ENCODE measurements around the gene PKHD1.

PKHD1 gene

GRCh38 chr6:52063584-52064344, 23.6 kb downstream of the PKHD1 start:
- H3K4me3 ChIP-seq (ENCODE audit: low read length) = no peak overlapping the region
- DNase-seq (ENCODE audit: low read depth) = no peak
- peak; percentile 54 for TF ChIP-seq CTCF (conservative IDR thresholded peaks at IDR 0.05; ENCODE audit: low read depth, low read length)

DNA sequence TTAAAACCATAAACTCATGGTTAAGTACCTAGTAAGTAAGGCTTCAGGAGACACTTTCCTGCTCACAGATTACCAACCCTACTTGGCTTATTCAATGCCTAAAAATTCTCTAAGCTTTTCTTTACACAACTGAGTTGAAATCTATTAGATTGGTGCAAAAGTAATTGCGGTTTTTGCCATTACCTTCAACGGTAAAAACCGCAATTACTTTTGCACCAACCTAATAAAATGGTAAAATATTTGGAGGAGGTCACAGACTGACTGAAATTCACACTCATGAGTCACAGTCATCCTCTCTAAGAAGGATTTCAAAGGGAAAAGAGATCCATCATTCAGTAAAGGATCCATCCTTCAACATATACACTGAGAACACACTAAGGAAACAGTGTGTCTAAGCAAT, 25.9 kb downstream of the PKHD1 start:
- no peak overlapping the region for H3K4me3 ChIP-seq (ENCODE audit: low read length)
- no peak for DNase-seq (ENCODE audit: low read depth)
- no peak for TF ChIP-seq CTCF (conservative IDR thresholded peaks at IDR 0.05; ENCODE audit: low read depth, low read length)

DNA sequence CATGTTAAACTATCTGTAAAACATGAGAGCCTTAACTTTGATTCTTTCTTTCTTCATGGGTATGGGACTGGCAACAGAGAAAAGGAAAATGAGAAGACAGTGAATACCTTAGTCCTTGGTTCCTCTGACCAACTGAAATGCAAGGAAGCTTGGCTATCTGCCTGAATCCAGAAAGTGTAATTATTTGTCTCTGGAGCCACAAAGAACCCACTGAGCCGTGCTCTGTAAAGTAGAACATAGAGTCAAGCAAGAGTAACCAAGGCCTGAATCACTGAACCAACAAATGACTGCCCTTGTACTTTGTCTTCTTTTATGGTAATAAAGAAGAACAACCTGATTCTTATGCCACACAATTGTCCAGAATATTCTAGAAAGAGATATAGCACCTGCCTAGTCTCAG, 27.6 kb downstream of the PKHD1 start:
- no peak for DNase-seq (ENCODE audit: low read depth)
- H3K4me3 ChIP-seq (ENCODE audit: low read length) = no peak overlapping the region
- TF ChIP-seq CTCF (conservative IDR thresholded peaks at IDR 0.05; ENCODE audit: low read depth, low read length) = no peak

DNA sequence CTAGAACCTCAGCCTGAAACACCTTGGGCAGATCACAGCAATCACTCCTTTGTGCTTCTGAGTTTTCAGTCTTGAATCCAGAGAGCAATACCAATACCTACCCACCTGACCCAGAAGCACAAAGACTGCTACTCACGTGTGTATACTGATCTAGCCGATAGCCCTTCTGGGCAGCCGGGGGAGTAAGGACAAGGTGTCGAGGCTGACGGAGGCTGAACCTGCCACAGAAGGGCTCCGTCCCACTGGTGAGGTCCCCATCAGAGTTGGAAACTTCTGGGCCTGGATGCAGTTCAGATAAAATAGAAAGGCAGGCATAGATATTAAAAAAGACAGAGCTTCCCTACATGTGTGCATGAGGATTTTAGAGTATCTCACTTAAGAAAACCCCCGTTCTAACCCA, 32.0 kb downstream of the PKHD1 start:
- H3K4me3 ChIP-seq (ENCODE audit: low read length) = no peak overlapping the region
- DNase-seq (ENCODE audit: low read depth) = no peak
- no peak for TF ChIP-seq CTCF (conservative IDR thresholded peaks at IDR 0.05; ENCODE audit: low read depth, low read length)

DNA sequence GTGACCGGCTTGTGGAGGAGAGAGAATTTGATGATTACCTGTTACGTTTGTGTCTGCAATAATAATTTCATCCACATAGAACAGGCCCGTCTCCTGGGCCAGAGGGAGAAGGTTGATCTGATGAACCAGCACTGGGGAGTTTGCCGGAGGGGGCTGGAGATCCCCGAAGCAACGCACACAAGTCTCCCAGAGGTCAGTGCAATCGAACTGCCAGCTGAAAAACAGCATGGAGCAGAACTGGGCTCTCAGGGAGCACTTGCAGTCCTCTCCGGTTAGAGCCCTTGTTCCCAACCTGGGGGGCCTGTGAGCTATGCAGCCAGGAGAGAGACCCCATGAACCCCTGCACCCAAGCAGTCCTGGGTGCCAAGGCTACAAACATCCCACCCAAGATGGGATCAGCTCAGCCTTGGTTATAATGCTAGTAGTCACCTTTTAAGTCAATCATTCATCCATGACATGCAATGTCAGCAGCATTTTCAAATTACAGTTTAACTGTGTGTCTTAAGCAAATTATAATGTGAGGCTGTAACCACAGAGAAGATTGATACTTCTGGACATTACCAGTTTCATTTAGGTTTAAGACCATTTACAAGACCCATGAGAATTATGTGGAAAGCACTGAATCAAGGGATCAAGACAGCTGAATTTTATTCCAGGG, 34.2 kb downstream of the PKHD1 start:
- no peak for DNase-seq (ENCODE audit: low read depth)
- no peak overlapping the region for H3K4me3 ChIP-seq (ENCODE audit: low read length)
- TF ChIP-seq CTCF (conservative IDR thresholded peaks at IDR 0.05; ENCODE audit: low read depth, low read length) = no peak

DNA sequence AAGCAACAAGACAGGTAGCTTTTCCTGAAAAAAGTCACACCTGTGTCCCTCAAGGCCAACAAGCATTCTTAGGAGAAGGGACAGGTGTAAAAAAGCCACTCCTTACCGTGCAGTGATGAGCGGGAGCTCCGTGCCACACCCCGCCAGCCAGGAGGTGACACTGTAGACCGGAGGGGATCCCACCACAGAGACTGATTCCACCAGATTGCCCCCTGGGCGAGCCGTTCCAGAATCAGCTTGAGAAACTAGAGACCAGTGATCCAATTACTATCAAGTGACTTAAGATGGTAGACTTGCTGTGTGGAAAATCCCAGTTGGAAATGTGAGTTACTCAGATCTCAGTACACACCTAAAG, 37.4 kb downstream of the PKHD1 start:
- TF ChIP-seq CTCF (conservative IDR thresholded peaks at IDR 0.05; ENCODE audit: low read depth, low read length) = no peak
- no peak for DNase-seq (ENCODE audit: low read depth)
- no peak overlapping the region for H3K4me3 ChIP-seq (ENCODE audit: low read length)

Measured in retinal pigment epithelial cell (primary cell).